ENCODE data around the gene CORO7. TPM values are rescaled to one million over a fixed set of nuclear protein-coding genes. Genes with fewer than 3 reads are reported as not detected.

Gene CORO7
- total and polyA plus RNA-seq, 9 of the 15 experiments (the other 6 are each of a cell fraction or from before 2014, with no cell fraction given) = 0.45 to 77.2 (median 18.7) TPM

DNA sequence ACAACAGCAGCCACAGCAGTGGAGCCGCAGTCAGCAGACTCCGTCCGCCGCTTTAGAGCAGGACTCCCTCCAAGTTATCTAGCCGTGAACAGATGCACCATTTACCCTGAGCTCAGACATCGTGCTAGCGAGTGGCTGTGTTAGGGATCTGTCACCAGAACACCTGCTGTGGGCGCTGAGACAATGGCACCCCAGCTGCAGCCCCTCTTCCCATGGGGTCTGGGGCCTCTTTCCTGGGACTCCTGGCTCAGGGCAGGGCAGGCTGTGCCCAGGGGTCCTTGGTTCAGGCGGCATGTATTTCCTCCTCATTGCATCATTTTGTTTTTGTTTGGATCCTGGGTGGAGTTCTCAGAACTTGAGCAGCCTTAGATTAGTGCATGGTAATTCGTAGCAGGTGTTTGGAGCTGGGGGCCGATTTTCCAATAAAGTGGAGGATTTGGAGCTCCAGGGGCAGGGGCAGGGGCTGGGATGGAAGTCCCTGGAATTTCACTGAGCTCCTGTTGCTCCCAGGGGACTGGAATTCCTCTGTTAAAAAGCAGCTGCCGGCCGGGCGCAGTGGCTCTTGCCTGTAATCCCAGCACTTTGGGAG is 34.6 kb upstream of the CORO7 start (continued):
- TF ChIP-seq, protein P1, sequence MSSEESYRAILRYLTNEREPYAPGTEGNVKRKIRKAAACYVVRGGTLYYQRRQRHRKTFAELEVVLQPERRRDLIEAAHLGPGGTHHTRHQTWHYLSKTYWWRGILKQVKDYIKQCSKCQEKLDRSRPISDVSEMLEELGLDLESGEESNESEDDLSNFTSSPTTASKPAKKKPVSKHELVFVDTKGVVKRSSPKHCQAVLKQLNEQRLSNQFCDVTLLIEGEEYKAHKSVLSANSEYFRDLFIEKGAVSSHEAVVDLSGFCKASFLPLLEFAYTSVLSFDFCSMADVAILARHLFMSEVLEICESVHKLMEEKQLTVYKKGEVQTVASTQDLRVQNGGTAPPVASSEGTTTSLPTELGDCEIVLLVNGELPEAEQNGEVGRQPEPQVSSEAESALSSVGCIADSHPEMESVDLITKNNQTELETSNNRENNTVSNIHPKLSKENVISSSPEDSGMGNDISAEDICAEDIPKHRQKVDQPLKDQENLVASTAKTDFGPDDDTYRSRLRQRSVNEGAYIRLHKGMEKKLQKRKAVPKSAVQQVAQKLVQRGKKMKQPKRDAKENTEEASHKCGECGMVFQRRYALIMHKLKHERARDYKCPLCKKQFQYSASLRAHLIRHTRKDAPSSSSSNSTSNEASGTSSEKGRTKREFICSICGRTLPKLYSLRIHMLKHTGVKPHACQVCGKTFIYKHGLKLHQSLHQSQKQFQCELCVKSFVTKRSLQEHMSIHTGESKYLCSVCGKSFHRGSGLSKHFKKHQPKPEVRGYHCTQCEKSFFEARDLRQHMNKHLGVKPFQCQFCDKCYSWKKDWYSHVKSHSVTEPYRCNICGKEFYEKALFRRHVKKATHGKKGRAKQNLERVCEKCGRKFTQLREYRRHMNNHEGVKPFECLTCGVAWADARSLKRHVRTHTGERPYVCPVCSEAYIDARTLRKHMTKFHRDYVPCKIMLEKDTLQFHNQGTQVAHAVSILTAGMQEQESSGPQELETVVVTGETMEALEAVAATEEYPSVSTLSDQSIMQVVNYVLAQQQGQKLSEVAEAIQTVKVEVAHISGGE (CRISPR knock-in tag; IDR thresholded peaks at IDR 0.05) = no peak
- TF ChIP-seq TARDBP (IDR thresholded peaks at IDR 0.05) (no peak), WHSC1 (IDR thresholded peaks at IDR 0.05; ENCODE audit: low read length) (no peak), PHTF2 (CRISPR knock-in tag; IDR thresholded peaks at IDR 0.05) (no peak), RFX5 (IDR thresholded peaks at IDR 0.05; ENCODE audit: low read depth, low read length) (no peak), ZKSCAN1 (IDR thresholded peaks at IDR 0.05; ENCODE audit: low read depth, low read length) (no peak)
- TF ChIP-seq, protein P2, sequence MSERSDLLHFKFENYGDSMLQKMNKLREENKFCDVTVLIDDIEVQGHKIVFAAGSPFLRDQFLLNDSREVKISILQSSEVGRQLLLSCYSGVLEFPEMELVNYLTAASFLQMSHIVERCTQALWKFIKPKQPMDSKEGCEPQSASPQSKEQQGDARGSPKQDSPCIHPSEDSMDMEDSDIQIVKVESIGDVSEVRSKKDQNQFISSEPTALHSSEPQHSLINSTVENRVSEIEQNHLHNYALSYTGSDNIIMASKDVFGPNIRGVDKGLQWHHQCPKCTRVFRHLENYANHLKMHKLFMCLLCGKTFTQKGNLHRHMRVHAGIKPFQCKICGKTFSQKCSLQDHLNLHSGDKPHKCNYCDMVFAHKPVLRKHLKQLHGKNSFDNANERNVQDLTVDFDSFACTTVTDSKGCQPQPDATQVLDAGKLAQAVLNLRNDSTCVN (CRISPR knock-in tag; IDR thresholded peaks at IDR 0.05) = no peak
- TF ChIP-seq, protein P3, sequence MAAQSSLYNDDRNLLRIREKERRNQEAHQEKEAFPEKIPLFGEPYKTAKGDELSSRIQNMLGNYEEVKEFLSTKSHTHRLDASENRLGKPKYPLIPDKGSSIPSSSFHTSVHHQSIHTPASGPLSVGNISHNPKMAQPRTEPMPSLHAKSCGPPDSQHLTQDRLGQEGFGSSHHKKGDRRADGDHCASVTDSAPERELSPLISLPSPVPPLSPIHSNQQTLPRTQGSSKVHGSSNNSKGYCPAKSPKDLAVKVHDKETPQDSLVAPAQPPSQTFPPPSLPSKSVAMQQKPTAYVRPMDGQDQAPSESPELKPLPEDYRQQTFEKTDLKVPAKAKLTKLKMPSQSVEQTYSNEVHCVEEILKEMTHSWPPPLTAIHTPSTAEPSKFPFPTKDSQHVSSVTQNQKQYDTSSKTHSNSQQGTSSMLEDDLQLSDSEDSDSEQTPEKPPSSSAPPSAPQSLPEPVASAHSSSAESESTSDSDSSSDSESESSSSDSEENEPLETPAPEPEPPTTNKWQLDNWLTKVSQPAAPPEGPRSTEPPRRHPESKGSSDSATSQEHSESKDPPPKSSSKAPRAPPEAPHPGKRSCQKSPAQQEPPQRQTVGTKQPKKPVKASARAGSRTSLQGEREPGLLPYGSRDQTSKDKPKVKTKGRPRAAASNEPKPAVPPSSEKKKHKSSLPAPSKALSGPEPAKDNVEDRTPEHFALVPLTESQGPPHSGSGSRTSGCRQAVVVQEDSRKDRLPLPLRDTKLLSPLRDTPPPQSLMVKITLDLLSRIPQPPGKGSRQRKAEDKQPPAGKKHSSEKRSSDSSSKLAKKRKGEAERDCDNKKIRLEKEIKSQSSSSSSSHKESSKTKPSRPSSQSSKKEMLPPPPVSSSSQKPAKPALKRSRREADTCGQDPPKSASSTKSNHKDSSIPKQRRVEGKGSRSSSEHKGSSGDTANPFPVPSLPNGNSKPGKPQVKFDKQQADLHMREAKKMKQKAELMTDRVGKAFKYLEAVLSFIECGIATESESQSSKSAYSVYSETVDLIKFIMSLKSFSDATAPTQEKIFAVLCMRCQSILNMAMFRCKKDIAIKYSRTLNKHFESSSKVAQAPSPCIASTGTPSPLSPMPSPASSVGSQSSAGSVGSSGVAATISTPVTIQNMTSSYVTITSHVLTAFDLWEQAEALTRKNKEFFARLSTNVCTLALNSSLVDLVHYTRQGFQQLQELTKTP (IDR thresholded peaks at IDR 0.05; ENCODE audit: low read depth in 1 of 2, partially characterized antibody in 2 of 2) = no peak

All from K562 (cell line).